Limb (tissue), 2 donors: ENCODE measurements around the gene ASPG.

Experiments used
- DNase-seq, 2 donors: peaks; one replicate each; pipeline ENCODE4 v3.0.0-alpha.2; 2016; ENCODE audit errors: extremely low spot score in 2 of 2

The ASPG gene

GRCh38 chr14:104115691-104116287 lies 30.3 kb downstream of the ASPG start:
- DNase-seq: peak in 1 of 2 donors; percentile 18

- DNase-seq: peak in 1 of 2 donors; percentile 29
Observed at GRCh38 chr14:104116288-104116755, 30.8 kb downstream of the ASPG start.

GRCh38 chr14:104116756-104117340 lies 31.3 kb downstream of the ASPG start:
- DNase-seq: peak in 1 of 2 donors; percentile 29

DNA sequence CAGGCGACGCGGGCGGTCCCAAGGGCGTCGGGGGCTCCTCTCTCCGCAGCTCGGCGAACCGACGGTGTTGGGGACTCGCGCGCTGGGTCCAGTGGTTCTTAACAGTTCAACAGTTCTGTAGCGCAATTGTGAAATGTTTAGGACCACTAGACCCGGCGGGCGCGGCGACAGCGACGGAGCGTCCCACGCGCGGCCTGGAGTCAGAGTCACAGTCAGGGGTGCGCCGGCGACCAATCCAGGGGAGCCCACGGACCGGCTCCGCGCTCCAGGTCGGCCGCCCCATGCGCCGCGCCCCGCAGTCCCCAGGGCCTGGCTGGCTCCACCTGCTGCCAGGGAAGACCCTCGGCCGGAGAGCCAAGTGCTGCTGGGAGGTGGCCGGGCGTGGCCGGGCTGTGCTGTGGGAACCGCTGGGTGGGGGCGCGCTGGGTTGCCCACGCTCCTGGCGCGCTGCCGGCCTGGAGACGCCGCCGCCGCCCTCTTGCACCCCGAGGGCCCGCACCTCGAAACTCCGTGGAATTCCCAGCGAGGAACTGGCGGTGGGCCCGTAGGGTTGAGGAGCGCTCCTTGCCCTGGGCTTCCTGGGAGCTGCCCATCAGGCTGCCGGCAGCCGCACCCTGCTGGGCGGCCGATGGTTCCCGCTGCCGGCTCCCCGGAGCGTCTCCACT lies 32.0 kb downstream of the ASPG start:
- peak in 1 of 2 donors; percentile 32 for DNase-seq

GRCh38 chr14:104118006-104118844 lies 32.7 kb downstream of the ASPG start:
- peak in 1 of 2 donors; percentile 25 for DNase-seq

- DNase-seq: peak in 1 of 2 donors; percentile 21
Observed at GRCh38 chr14:104119119-104119487, 33.6 kb downstream of the ASPG start.

- peak in 1 of 2 donors; percentile 16 for DNase-seq
Observed at GRCh38 chr14:104119488-104120251, 34.2 kb downstream of the ASPG start.

DNA sequence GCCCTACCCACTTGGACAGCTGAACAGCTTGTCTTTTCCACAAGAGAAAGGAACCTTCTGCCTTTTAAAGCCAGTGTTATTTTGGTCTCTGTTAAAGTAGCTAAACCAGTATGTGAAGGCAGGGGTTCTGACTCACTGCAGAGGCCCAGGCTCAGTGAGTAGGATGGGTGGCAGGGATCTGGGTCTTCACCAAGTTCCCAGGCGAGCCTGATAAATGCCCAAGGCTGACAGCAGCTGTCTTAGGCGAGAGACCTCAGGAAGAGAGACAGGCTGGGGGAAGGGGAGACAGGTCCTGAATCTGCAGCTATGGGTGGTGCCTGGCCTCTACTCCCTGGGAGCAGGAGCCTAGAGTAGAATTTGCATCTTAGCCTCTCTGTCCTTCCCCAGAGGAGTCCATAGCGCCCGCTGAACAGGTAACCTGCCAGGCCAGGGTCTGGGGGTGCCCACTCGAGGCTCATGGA lies 34.8 kb downstream of the ASPG start:
- no peak for DNase-seq

- no peak for DNase-seq
Observed at GRCh38 chr14:104121142-104121541, 35.6 kb downstream of the ASPG start.

GRCh38 chr14:104123879-104124278 lies 38.4 kb downstream of the ASPG start:
- DNase-seq: no peak

DNA sequence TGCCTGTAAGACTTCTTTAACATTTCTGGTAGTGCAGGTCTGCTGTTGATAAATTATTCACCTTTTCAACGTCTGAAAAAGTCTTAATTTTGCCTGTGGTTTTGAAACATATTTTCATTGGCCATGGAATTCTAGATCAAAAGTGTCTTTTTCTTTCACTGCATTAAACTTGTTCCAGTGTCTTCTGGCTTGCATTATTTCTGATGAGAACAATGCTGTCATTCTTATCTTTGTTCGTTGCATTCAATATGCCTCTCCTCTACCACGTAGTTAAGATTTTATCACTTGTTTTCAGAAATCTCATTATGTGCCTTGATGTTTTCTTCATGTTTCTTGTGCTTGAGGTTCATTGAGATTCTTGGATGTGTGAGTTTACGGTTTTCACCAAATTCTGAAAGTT lies 39.5 kb downstream of the ASPG start:
- DNase-seq: no peak

- no peak for DNase-seq
Observed at GRCh38 chr14:104126753-104127152, 41.3 kb downstream of the ASPG start.

- DNase-seq: no peak
Observed at GRCh38 chr14:104128981-104129380, 43.5 kb downstream of the ASPG start.

GRCh38 chr14:104129556-104129955 lies 44.1 kb downstream of the ASPG start:
- no peak for DNase-seq

DNA sequence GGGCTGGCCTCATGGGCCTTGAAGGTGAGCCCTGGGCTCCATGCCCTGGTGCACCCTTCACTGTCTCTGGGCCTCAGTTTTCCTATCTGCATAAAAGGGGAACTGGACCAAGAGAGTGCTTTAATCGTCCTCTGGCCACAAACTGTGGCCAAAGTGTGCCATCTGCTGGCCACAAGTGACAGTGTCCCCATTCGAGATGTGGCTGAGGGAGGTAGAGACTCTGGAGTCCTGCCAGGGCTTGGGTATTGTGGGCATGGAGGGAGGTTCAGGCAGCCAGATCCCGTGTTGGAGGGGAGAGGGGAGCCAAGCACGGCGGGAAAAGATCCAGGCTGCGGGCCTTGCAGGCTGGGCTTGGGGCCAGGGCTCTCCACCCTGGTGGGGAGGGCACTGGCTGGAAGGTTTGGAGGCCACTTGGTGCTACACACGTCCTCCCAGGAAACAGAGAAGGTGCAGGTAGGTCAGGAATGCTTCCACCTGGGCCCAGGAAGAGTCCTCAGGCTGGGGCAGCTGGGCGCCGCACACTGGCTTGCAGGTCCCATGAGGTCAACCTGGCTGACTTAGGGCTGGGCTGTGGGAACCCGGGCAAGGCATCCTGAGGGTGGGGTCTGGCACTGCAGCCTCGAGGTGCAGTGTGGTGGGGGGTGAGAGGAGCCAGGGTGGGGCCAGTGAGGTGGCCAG lies 45.6 kb downstream of the ASPG start:
- peak in 1 of 2 donors; percentile 66 for DNase-seq

DNA sequence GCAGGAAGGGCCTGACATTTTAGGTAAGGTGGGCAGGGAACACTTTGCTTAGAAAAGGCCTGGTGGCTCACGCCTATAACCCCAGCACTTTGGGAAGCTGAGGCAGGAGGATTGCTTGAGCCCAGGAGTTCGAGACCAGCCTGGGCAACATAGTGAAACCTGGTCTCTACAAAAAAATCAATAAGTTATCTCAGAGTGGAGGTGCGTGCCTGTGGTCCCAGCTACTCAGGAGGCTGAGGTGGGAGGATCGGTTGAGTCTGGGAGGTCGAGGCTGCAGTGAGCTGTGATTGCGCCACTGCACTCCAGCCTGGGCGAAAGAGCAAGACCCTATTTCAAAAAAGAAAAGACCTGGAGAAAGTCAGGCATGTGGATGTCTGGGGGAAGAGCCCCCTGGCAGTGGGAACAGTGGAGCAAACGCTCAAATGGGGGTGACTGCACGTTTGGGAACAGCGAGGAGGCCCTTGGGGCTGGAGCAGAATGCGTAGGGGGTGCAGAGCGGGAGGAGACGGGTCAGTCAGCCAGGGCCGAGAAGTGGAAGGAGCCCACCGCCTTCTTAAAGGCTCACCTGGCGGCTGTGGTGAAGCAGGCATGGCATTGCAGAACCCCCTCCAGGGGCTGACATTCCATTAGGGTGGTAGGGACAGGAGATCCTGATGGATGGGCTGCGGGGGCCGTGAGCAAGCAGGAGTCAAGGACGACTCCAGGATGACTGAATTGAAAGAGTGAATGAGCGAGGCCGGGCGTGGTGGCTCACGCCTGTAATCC lies 46.6 kb downstream of the ASPG start:
- DNase-seq: peak in 1 of 2 donors; percentile 10

DNA sequence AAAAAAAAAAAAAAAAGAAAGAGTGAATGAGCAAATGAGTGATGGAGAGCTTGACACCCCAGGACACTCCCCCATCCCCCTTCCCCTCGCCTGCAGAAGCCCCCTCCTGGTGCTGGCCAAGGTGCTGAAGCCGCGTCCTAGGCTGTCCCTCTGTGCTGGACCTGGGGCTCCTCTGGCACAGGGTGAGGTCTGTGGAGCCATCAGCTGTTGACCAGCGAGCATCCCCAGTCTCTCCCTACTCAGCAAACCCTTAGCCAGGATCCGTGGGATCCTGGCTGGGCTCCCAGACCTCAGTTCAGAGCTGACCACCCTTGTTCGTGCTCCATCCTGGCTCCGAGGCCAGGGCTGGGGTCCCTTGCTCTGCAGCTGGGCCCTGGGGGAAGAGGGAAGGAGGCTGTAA lies 47.5 kb downstream of the ASPG start:
- DNase-seq: peak in 1 of 2 donors; percentile 51

DNA sequence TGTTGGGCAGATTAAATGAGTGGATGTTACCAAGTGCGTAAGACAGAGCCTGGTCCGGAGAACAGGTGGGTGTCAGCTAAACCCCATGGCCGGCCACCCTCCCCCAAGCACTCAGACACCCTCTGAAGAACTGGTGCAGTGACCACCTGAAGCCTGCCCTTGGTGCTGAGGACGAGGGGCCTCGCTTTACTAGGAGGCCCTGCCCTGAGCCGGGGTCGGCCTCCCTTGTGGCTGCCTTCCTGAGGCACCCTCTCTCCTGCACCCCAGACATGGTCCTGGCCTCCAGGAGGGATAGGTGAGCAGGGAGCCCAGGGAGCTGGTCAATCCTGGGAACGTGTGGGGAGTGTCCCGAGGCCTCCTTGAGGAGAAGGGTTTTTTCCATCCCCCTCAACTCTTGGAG lies 48.0 kb downstream of the ASPG start:
- peak in 1 of 2 donors; percentile 21 for DNase-seq
